HCEC 1CT (cell line): Measurements from ENCODE around the gene PARVG.

ENCODE experiments used
- DNase-seq: peaks from one replicate; pipeline ENCODE4 v3.0.0-alpha.2; 2017

PARVG gene

DNA sequence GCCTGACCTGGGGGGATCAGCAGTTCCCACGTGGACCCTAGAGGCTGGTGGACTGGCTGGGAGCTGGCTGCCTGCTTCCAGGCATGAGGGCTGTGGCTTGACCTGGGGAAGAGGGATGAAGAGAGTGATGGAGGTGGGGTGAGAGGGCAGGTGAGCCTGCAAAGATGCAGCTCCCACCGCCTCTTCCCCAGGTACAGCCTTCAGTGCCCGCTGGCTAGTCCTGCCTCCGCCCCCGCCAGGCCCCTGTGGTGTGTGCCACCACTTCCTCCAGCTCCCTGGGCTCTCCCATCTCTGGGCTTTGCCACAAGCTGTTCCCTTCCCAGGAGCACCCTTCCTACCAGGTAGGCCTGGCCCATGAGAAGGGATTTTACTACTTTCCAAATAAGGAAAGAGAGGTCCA lies 19.1 kb downstream of the PARVG start:
- DNase-seq = no peak

- no peak for DNase-seq
These were observed 19.7 kb downstream of the PARVG start for GRCh38 chr22:44200451-44200850.

DNA sequence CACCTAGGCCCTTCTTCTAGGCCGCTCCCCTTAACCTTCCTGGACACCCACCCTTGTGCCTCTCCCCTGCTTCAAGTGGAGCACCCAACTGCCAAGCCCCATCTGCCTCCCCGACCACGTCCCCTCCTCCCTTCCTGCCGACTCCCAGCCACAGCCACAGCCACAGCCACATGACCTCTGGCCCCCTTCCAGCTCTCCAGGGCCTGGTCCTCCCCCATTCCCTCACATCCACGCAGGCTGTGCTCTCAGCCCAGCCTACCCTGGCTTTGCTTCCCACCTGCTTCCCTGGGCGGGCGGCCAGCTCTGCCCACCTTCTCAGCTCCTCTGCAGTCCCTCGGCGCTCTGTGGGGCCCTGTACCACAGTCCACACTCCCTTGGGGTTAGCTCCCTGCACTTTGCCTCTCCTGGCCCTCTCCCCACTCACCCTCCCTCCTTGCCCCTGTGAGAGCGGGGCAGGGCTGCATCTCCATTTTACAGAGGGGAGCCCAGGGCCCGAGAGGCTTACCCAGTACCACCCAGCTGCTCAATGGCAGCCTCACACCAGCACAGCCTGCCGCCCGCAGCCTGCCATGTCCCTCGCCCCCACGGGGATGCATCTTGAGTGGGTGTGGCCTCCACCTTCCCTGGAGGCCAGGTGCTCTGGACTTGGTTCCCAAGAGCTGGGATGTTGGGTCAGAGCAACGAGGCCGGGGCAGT lies 20.3 kb downstream of the PARVG start:
- no peak for DNase-seq

DNA sequence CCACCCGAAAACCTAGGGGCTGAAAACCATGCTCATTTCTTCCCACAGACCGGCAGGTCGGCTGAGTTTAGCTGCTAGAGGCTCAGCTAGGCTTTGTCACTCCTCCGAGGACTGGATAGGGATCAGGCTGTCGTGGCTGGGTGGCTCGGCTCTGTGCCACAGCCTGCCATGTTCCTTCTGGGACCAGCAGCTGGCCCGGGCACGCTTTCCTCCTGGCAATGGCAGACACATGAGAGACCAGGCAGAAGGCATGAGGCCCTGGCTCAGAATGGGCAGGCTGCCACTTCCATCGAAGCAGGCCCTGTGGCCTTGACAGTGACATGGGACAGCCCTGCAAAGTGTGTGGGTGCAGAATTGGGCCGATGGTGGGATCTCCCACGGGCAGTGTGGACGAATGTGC lies 20.9 kb downstream of the PARVG start:
- DNase-seq = no peak

DNA sequence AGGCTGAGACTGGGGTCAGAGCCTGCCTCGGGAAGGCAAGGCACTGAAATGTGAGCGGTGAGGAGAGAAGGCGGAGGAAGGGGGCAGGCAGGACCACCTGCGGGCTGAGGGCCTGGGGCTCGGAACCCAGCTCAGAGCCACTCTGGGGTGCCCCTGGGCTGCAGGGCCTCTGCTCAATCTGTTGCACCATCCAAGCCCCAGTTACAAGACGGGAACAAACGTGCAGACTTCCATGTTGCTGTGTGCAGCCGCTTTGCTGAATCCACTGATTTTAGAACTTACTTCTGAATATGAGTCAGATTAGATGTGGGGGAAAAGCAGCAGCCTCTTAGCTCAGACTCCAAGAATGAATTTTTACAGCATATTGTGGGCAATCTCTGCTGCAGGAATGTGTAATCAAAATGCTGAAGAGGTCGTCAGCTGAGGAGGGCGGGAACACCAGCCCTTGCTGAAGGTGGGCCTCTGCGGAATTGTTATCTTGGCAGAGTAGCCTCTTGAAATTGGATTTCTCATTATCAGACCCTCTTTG lies 21.6 kb downstream of the PARVG start:
- peak; percentile 7 for DNase-seq

DNA sequence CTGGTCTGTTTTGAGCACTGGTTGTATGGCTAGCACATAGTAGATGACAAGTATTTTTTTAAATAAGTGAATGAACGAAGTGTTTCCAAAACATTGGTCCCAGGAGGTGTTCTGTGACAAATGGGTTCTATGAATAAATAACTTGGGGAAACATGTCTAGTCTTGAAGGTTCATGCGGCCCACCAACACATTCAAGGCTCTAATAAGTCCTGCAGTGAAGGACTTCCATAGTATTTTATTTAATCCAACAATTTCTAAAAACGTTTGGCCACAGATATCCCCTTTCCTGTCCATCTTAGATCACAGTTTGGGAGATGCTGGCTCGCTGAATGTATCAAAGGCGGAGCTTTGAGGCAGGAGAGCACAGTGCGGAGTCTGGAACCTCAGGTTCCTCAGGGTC lies 22.5 kb downstream of the PARVG start:
- no peak for DNase-seq

- no peak for DNase-seq
These were observed 24.2 kb downstream of the PARVG start for GRCh38 chr22:44204739-44205515.

GRCh38 chr22:44205516-44206329 lies 25.0 kb downstream of the PARVG start:
- no peak for DNase-seq

GRCh38 chr22:44206330-44206645 lies 25.6 kb downstream of the PARVG start:
- DNase-seq = no peak

DNA sequence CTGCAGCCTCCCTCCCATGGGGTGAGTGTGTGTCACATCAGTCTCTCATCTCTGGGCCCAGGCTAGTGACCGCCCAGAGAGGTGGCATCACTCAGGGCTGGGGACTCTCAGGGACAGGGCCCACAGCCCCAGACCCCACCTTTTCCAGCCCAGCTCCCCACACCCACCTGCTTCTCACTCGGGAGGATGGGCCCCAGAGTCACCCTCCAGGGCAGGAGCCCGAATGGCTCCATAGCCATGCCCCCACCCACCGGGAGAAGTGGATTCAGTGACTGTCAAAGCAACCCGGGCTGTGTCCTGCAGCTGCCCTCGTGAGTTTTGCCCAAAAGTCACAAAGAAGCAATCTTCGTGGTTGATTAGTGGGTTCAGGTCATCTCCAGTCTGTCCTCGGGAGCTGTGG lies 26.0 kb downstream of the PARVG start:
- no peak for DNase-seq

DNA sequence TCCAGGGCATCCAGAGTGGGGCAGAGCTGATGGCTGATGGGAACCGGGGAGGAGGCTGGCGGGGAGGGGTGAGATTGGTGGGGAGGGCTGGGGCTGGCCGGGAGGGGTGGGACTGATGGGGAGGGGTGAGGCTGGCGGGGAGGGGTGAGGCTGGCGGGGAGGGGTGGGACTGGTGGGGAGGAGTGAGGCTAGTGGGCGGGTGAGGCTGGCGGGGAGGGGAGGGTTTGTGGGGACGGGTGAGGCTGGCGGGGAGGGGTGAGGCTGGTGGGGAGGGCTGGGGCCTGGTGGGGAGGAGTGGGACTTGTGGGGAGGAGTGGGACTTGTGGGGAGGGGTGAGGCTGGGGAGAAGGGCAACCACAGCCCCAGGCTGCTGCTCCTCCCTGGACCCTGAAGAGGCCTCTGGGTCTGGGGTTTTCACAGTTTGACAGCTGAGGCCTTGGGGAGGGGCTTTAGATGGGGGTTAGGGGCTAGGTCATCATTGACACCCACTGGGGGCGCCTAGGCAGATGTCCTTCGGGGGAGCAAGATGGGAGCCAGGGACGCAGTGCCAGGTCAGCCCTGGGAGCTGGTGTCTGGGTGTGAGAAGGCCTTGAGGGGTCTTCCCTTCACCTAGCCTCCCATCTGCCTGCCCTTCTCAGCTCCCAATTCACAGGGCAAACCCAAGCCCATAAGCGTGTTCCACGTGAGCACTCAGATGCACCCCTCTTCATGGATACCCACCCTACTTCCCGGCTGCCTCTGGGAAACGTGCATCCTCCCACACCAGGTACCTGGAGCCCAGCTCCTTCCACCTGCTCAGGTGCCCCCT lies 26.7 kb downstream of the PARVG start:
- no peak for DNase-seq

DNA sequence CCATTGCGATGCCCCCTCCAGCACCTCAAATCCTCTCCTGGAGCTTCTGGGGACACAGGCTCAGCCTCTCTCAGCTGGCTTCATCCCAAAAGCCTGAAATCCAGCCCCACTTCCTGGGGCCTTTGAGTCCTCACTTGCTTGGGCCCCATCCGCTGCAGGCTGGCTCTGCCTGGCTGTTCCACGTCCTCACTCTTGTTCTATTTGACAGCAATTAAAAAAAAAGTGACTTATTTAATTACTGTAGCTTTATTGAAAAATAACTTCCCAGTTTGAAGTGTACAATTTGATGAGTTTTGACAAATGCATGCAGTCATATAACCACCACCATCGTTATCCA lies 27.2 kb downstream of the PARVG start:
- DNase-seq = no peak

- DNase-seq = no peak
These were observed 28.6 kb downstream of the PARVG start for GRCh38 chr22:44209343-44209742.

GRCh38 chr22:44210722-44211121 lies 30.0 kb downstream of the PARVG start:
- DNase-seq = peak; percentile 16

- DNase-seq = no peak
These were observed 30.7 kb downstream of the PARVG start for GRCh38 chr22:44211256-44211945.

- no peak for DNase-seq
These were observed 31.5 kb downstream of the PARVG start for GRCh38 chr22:44211946-44212930.

DNA sequence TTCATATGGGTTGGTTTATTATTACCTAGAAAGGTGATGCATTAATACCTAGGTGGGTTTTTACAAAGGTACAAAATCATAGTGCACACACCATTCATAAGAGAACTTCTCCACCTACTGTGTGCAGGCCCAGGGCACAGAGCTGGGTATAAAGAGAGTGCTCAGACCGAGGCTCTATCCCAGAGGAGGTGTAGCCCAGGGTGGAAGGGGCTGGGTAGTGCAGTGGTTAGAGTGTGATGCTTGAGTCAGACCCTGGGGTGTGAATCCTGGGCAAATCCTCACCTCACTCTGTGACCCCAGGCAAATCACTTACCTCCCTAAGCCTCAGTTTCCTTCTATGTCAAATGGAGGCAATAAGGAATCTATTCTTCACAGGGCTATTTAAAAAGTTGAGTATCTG lies 32.2 kb downstream of the PARVG start:
- DNase-seq = no peak

- DNase-seq = no peak
These were observed 32.8 kb downstream of the PARVG start for GRCh38 chr22:44213489-44214043.

DNA sequence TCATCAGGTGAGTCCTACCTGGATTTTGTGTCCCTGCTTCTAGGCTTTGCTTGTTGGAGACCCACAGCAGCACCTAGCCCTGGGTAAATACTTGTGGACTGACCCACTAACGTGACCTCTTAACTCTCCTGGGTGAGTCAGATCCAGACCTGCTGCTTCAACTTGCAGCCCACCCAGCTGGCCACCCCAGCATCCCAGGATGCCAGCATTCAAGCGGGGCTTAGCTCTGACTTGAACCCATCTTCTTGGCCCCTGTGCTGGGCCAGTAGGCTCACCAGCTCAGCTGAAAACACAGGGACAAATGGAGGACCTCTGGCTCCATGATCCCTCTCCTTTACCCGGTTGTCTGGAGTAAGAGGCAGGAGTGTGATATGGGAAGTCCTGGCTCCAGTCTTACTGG lies 33.5 kb downstream of the PARVG start:
- DNase-seq = no peak

DNA sequence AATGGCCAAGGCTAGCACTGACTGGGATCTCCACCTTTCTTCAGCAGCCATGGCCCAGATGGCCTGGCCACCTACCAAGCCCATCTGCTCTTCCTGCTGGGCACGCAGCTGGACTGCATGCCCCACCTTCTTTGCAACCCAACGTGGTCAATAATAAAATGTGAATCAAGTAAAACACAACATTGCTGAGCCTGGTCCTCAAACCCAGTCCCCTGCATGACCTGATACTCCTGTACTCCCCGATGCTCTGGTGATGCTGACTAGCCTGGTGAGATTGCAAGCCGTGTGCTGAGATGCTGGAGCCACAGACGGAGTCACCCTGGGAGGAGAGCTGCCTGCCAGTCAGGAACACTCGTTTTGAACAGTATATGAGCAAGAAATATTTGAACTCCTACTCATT lies 34.0 kb downstream of the PARVG start:
- DNase-seq = no peak

- no peak for DNase-seq
These were observed 34.6 kb downstream of the PARVG start for GRCh38 chr22:44215287-44215686.
